DND-41 (cell line): ENCODE measurements around the gene DMRTA2.

Experiments
- CTCF ChIP-seq: IDR thresholded peaks from 2 replicates; pipeline ENCODE4 v1.5.1; 2012; ENCODE audit warnings: borderline replicate concordance, low read length, moderate library complexity, mild to moderate bottlenecking; ENCODE audit not compliant: poor library complexity, severe bottlenecking; ENCODE audit errors: extremely low read depth
- EZH2 ChIP-seq: IDR thresholded peaks from 3 replicates; pipeline ENCODE4 v1.6.1; 2012; ENCODE audit warnings: borderline replicate concordance, low read depth, mild to moderate bottlenecking, moderate library complexity, low read length, inconsistent platforms; ENCODE audit not compliant: severe bottlenecking

- TF ChIP-seq EZH2 (no peak), CTCF (no peak)
Measured at GRCh38 chr1:50441183-50441582, 17.9 kb upstream of the DMRTA2 start.
